GM18517 (cell line): ENCODE results near the gene PLD4.

Experiments used
- ATAC-seq: cut with Tn5 transposase; IDR thresholded peaks from one replicate; pipeline ENCODE4 v1.9.1; 2021; ENCODE audit warnings: mild to moderate bottlenecking, moderate library complexity; ENCODE audit not compliant: unreplicated experiment

PLD4 gene

GRCh38 chr14:104927432-104927816, 2.7 kb downstream of the PLD4 start:
- ATAC-seq, result no peak

- ATAC-seq, result no peak
Measured at GRCh38 chr14:104927901-104928300, 3.2 kb downstream of the PLD4 start.

GRCh38 chr14:104928391-104929133, 3.9 kb downstream of the PLD4 start:
- no peak for ATAC-seq

DNA sequence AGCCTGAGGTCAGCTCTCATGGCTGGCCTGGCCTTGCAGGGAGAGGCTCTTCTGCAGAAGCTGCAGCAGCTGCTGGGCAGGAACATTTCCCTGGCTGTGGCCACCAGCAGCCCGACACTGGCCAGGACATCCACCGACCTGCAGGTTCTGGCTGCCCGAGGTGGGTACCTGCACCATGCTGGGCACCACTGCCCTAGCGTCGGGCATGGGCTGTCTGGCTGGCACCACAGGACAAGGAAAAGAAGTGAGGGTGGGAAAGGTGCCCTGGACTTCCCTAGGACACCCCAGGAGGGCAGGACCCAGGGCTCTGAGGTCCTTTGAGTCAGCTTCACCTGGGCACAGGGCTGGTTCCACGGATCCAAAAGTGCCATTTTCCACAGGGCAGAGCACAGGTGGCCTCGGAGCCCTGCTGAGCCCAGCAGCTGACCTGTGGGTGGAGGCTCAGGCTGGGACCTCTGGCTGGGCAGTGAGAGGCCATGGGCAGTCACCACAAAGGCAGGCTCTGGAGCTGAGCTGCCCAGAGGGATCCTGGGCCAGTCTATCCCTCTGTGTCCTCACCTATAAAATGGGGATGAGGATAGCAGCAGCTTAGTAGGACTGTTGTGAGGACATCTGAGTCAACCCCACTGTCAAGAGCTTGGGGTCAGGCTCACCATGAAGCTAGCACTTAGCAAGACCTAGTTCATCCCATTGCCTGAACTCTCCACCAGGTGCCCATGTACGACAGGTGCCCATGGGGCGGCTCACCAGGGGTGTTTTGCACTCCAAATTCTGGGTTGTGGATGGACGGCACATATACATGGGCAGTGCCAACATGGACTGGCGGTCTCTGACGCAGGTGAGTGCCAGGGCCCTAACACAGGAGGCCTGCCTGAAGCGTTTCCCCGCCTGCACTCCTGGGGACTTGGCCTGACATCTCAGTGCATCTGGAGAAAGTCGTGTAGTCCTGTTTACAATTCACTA, 4.9 kb downstream of the PLD4 start:
- ATAC-seq, result no peak

DNA sequence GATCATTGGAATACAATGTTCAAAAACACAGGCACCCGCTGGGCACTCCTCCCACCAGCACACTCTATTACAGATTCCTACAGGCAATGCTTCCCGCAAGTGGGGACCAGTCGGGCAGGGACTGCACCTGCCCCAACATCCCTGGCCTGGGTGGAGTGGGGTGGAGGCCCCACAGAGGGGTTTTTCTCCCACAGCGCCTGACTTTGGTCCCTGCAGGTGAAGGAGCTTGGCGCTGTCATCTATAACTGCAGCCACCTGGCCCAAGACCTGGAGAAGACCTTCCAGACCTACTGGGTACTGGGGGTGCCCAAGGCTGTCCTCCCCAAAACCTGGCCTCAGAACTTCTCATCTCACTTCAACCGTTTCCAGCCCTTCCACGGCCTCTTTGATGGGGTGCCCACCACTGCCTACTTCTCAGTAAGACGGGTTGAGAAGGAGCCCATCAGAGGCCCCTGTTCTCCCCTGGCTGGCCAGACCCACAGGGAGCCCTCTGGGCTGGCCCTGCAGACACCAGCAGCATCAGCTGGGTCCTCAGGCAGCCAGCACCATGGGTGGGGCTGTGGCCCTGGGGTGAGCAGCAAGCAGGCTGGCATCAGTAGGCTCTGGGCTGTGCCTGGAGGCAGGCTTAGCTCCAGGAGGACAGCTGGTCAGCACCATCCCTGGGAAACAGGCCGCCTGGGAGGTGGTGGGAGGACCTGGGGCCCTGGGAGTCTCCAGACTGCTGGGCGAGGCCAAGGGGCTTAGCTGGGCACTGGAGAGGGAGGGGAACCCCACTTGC, 6.0 kb downstream of the PLD4 start:
- ATAC-seq, result no peak

- no peak for ATAC-seq
Measured at GRCh38 chr14:104931304-104931770, 6.7 kb downstream of the PLD4 start.

DNA sequence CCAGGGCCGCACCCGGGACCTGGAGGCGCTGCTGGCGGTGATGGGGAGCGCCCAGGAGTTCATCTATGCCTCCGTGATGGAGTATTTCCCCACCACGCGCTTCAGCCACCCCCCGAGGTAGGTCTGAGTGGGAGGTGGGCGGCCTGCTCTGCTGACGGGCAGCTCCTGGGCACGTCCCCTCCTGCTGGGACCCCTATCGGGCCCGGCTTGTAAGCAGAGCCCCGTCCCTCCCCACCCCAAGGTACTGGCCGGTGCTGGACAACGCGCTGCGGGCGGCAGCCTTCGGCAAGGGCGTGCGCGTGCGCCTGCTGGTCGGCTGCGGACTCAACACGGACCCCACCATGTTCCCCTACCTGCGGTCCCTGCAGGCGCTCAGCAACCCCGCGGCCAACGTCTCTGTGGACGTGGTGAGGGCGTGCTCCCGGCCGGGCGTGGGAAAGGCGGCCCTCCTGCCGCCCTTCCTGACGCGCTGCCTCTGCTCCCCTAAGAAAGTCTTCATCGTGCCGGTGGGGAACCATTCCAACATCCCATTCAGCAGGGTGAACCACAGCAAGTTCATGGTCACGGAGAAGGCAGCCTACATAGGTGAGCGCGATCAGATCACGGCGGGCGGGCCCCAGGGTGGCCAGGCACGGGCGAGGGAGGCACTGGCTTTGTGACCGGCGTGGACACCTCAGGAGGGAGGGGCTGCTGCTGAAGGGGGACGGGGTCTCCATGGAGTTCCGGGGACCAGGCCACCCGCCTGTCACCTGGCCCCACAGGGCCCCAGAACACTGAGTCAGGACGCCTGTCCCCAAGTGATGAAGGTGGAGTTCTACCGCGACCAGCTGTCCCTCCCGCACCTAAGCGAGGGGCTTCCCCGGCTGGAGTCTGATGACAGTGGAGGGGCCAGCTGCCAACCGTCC, 7.3 kb downstream of the PLD4 start:
- no peak for ATAC-seq

DNA sequence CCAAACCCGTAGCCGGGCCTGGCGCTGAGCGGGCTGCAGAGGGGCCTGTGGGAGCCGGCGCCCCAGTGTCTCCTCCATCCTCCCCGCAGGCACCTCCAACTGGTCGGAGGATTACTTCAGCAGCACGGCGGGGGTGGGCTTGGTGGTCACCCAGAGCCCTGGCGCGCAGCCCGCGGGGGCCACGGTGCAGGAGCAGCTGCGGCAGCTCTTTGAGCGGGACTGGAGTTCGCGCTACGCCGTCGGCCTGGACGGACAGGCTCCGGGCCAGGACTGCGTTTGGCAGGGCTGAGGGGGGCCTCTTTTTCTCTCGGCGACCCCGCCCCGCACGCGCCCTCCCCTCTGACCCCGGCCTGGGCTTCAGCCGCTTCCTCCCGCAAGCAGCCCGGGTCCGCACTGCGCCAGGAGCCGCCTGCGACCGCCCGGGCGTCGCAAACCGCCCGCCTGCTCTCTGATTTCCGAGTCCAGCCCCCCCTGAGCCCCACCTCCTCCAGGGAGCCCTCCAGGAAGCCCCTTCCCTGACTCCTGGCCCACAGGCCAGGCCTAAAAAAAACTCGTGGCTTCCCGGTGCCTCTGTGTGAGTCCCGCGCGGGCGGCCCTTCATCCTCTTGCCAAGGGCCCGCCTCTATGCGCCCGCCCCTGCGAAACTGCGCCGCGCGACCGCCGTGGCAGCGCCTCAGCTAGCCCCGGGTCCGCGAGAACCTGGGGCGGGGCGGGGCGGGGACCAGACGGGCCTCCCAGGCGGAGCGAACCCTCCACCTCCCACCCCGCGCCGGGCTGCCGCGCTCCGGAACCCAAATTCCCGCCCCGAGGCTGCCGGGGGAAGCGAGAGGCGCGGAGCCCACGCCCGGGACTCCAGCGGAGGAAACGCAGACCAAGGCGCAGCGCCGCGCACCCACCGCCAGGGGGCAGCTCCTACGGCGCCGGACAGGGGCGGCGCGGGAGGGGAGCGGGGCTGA, 8.3 kb downstream of the PLD4 start:
- no peak for ATAC-seq

- ATAC-seq, result no peak
Measured at GRCh38 chr14:104933746-104934733, 9.4 kb downstream of the PLD4 start.

- ATAC-seq, result no peak
Measured at GRCh38 chr14:104935026-104935650, 10.5 kb downstream of the PLD4 start.

DNA sequence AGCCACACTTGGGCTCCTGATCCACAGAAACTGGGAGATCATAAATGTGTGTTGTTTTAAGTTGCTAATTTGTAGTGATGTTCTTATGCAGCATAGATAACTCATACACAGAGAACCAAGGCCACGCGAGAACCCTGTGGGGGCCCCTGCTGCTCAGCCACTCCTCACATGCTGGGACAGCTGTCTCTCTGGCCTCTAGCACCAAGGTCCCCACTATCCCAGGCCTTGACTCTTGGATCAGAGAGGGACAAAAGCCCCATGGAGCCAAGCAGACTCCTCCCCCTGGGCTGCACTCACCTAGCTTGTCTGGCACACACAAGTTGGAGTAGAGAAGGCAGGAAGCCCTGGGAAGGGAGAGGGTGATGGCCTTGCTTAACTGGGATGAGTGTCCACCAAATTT, 11.3 kb downstream of the PLD4 start:
- ATAC-seq, result no peak

DNA sequence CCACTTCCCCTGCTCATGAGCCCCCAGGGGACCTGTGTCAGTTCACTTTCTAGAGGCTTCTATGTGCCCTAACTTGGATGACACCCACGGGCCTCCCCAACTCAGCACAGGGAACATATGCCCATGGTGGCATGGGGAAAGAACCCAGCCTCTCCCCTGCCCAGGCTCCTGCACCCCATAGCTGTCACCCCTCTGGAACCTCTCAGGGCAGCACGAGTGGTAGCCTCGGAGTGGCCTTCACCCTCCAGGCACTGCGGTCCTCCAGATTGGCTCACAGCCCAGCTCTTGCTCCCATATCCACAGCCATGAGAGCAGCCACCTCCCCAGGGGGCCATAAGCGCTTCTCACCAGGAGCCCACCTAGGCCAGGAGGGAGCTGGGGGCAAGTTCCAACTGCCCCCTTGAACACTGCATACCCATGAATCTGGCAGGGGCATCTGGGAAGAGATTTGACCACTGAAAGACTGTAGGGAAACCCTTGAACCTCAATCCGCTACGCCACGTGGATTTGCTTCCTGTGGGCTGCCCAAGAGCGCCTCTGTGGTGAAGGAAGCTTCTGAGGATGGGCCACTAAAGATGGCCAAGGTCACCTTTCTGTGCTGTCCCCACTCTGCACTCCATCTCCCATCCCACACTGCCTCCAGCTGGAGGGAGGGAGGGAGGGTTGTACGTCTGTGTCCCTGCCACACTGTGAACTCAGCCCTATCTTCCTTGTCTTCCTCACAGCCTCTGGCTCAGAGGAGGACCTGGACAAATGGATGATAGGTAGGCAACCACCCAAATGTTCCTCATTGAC, 11.9 kb downstream of the PLD4 start:
- ATAC-seq, result no peak

DNA sequence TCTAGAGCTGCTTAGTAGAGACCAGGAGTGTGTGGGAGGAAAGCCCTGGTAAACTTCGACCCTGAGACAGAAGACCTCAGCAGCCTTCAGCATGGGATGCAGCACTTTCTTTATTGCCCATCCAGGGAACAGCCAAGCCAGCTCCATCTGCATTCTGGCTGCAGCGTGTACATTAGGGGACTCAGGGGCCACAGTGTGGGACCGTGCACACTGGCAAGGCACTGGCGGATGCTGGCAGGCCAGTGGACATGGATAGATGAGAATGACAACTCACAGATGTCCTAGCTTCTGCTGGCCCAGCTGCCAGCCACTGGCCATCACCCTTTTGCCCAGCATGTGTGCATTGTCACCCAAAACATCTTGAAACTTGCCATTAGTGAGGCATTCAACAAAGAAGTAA, 12.5 kb downstream of the PLD4 start:
- no peak for ATAC-seq

- ATAC-seq, result no peak
Measured at GRCh38 chr14:104937694-104938365, 13.2 kb downstream of the PLD4 start.

DNA sequence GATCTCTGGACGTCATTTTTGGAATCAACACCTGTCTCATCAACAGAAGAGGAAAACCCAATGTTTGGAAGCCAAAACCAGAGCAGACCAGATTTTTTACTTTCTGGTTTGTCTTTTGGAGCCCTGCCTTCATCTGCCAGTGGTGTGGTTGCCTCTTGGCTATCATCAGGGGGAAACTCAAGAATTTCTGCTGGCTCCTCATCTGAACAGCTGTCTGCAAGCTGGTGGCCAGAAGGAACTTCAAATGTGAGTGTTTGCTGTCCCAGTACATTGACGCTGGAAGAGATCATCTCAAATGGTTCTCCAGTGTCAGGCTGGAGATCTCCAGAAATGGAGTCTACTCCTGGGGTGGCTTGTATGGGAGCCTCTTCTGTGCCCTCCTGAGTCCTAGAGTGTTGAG, 13.8 kb downstream of the PLD4 start:
- no peak for ATAC-seq

DNA sequence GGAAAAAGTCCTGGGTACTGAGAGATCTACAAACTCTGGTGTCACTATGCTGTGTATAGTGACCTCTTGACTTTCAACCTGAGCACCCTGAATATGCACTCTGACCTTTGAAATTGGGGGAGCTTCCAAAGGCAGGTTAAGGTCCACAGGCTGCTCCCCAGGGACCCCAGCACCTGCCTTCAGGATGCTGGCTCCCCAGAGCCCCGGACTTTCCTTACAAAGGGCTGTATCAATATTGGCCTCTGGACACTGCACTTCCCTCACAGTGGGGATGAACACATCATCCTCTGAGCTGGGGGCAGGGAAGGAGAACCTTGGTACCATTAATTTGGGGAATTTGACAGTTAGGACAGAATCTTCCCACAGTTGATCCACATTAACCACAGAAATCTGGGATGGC, 14.3 kb downstream of the PLD4 start:
- ATAC-seq, result no peak
